Bronchial epithelial cell (primary cell): ENCODE results near the gene PSEN1. TPM values are rescaled to one million over a fixed set of nuclear protein-coding genes. Genes with fewer than 3 reads are reported as not detected.

Experiments
- DNase-seq: peaks from one replicate; pipeline ENCODE4 v3.0.0-alpha.2; 2010; ENCODE audit warnings: low read depth
- FAIRE-seq: peaks from 2 replicates; lab custom pipeline; 2011; peaks lifted over from hg19 to GRCh38; lab: Jason Lieb, UNC
- H3K27me3 ChIP-seq: 2 replicates; pipeline ENCODE4 v1.5.1; 2011; ENCODE audit warnings: low read length; ENCODE audit not compliant: control insufficient read depth, insufficient read depth
- H3K36me3 ChIP-seq: 2 replicates; pipeline ENCODE4 v1.5.1; 2011; ENCODE audit warnings: low read length; ENCODE audit not compliant: control insufficient read depth, insufficient read depth
- H3K4me3 ChIP-seq: 2 replicates; pipeline ENCODE4 v1.5.1; 2011; ENCODE audit warnings: mild to moderate bottlenecking, low read depth, low read length, control low read depth
- total RNA-seq: library from RNA; depleted of rRNA; stranded (reverse); fragments of >200 nt; gene quantifications from 2 replicates; pipeline ENCODE4 v1.2.1, GENCODE V29; 2014
- TF ChIP-seq, protein P1 (sequence below): IDR thresholded peaks from 2 replicates; pipeline ENCODE4 v1.5.1; 2011; ENCODE audit warnings: mild to moderate bottlenecking, moderate library complexity, low read length, control low read depth, inconsistent platforms; ENCODE audit not compliant: insufficient read depth, severe bottlenecking

Gene PSEN1
- total RNA-seq, 1 donor from 2014 or later: 86.1 TPM

DNA sequence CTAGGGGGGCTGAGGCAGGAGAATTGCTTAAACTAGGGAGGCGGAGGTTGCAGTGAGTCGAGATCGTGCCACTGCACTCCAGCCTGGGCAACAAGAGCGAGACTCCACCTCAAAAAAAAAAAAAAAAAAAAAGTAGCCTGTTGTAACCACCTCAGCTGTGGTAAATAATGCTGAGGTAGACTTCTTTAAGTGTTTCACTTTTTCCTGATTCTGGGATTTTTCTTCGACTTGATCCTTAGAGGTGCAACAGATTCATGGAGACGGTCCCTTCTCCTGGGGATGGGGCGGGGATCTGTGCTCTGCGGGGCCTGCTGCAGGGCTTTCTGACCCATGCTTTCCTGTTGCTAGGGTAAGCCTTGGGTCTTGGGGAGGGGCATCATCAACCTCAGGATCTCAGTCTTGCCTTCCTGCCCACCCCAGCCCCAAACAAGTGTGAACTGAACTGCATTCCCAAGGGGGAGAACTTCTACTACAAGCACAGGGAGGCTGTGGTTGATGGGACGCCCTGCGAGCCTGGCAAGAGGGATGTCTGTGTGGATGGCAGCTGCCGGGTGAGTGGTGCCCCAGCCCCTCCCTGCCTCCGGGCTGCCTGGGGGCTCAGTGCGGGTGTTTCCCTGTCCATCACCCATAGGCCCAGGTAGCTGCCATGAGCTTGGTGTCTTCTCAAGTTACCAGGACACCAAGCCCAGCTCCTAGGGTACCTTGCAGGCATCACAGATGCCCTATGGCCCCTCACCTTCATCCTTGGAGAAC lies 113.4 kb downstream of the PSEN1 start:
- H3K36me3 ChIP-seq: peaks cover 1% of the 10 kb centered on the region
- H3K4me3 ChIP-seq: no peak overlapping the region
- TF ChIP-seq, protein P1, sequence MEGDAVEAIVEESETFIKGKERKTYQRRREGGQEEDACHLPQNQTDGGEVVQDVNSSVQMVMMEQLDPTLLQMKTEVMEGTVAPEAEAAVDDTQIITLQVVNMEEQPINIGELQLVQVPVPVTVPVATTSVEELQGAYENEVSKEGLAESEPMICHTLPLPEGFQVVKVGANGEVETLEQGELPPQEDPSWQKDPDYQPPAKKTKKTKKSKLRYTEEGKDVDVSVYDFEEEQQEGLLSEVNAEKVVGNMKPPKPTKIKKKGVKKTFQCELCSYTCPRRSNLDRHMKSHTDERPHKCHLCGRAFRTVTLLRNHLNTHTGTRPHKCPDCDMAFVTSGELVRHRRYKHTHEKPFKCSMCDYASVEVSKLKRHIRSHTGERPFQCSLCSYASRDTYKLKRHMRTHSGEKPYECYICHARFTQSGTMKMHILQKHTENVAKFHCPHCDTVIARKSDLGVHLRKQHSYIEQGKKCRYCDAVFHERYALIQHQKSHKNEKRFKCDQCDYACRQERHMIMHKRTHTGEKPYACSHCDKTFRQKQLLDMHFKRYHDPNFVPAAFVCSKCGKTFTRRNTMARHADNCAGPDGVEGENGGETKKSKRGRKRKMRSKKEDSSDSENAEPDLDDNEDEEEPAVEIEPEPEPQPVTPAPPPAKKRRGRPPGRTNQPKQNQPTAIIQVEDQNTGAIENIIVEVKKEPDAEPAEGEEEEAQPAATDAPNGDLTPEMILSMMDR: no peak
- no peak for DNase-seq
- H3K27me3 ChIP-seq: no peaks in the 10 kb centered on the region
- no peak for FAIRE-seq

GRCh38 chr14:73250317-73250713 lies 114.0 kb downstream of the PSEN1 start:
- H3K27me3 ChIP-seq: no peaks in the 10 kb centered on the region
- DNase-seq: no peak
- TF ChIP-seq, protein P1: no peak
- peaks cover 1% of the 10 kb centered on the region for H3K36me3 ChIP-seq
- FAIRE-seq: no peak
- H3K4me3 ChIP-seq: no peak overlapping the region

DNA sequence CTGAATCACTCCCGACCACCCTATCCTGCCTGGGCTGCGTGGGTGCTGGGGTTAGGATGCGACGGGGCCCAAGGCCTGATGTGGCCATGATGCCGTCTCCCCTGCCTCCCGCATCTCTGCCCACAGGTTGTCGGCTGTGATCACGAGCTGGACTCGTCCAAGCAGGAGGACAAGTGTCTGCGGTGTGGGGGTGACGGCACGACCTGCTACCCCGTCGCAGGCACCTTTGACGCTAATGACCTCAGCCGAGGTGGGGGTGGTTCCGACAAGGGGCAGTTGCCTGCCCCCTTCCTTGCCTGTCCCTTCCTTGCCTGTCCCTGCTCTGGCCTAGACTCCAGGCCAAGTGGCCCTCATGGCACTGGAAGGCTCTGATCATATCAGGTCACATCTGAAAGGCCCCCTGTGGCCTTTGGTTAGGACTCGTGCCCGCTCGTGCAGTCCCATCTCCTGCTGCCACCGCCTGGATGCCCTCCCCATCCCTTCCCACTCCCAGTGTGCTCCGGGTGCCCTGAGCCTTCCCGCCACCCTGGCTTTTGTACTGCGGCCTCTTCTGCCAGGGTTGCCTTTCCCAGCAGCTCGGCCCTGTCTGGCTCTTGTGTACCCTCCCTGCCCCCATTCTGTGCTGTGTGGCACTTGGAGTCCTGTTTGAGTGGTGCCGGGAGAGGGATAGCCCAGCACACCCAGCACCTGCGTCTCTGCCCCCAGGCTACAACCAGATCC lies 114.6 kb downstream of the PSEN1 start:
- H3K36me3 ChIP-seq: peaks cover 1% of the 10 kb centered on the region
- DNase-seq (no peak), FAIRE-seq (no peak)
- no peak overlapping the region for H3K4me3 ChIP-seq
- no peaks in the 10 kb centered on the region for H3K27me3 ChIP-seq
- TF ChIP-seq, protein P1: no peak

- TF ChIP-seq, protein P1: no peak
Measured at GRCh38 chr14:73251516-73252215, 115.4 kb downstream of the PSEN1 start.

DNA sequence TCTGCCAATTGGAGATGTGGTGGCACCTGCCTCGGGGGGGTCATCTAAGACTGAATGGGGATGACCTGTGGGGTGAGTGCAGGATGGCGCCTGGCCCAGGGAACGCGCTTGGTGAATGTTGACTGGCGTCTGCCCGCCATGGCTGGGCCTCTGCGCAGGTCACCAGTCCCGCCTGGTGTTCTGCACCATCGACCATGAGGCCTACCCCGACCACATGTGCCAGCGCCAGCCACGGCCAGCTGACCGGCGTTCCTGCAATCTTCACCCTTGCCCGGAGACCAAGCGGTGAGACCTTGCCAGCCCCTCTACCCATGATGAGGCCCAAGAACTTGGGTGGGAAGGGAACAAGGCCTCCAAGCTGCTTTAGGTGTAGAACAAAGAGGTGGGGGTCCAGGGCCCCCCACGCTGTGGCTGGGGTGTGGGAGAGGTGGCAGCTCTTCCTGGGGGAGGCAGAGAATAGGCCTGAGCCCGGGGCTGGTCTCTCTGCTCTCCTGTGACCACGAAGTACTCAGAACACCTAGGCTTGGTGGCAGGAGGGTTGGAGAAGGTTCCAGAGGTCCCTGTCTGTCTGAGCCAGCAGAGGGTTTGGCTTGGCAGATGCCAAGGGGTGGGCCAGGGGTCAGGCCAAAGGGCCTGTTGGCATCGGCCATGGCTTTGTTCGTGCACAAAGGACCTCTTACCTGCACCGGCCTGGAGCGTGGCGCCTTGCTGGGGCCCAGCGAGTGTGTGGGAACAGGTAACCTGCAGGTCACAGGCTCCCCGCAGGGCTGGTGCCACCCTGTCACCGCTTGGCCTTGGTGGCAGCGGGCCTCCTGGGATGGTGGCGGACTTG lies 116.4 kb downstream of the PSEN1 start:
- FAIRE-seq (no peak), DNase-seq (no peak)
- TF ChIP-seq, protein P1: no peak
- Histone ChIP-seq H3K27me3 (no peaks in the 10 kb centered on the region), H3K36me3 (peaks cover 1% of the 10 kb centered on the region), H3K4me3 (no peak overlapping the region)

More at GRCh38 chr14:73251516-73252215, 115.4 kb downstream of the PSEN1 start:
- H3K4me3 ChIP-seq: no peak overlapping the region
- no peak for FAIRE-seq
- no peak for DNase-seq
- H3K27me3 ChIP-seq: no peaks in the 10 kb centered on the region
- peaks cover 1% of the 10 kb centered on the region for H3K36me3 ChIP-seq
